ENCODE measurements around the gene TSC22D2.

DNA sequence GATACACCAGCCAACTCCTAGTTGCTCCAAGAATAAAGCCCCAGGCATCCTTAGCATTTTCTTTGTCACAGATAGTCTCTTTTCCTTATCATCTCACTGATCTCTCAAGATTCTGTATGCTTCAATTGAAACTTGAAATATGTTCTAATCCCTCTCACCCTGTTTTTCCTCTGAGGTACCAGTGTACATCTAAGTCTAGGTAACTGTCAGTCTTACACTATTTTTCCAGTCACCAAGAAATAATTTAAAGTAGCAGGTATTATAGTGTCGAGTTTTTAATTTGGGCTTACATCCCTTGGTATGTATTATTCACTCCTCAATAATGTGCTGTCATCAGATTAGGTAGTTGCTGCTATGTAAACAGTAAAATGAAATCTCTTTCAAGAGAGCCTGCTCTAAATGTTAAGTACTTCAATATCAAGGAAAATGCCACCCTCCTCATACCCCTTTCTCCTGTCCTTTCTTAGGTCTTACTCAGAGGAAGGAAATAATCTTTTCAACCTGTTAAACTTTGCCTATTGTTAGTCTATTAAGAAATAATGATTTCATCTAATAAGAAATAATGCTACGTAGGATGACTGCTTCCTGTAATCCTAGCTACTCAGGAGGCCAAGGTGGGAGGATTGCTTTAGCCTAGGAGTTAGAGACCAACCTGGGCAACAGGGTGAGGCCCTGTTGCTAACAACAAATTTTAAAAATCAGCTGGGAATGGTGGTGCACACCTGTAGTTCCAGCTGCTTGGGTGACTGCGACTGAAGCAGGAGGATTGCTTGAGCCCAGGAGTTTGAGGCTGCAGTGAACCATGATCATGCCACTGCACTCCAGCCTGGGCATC, 39.8 kb downstream of the TSC22D2 start:
- TF ChIP-seq, protein P1, sequence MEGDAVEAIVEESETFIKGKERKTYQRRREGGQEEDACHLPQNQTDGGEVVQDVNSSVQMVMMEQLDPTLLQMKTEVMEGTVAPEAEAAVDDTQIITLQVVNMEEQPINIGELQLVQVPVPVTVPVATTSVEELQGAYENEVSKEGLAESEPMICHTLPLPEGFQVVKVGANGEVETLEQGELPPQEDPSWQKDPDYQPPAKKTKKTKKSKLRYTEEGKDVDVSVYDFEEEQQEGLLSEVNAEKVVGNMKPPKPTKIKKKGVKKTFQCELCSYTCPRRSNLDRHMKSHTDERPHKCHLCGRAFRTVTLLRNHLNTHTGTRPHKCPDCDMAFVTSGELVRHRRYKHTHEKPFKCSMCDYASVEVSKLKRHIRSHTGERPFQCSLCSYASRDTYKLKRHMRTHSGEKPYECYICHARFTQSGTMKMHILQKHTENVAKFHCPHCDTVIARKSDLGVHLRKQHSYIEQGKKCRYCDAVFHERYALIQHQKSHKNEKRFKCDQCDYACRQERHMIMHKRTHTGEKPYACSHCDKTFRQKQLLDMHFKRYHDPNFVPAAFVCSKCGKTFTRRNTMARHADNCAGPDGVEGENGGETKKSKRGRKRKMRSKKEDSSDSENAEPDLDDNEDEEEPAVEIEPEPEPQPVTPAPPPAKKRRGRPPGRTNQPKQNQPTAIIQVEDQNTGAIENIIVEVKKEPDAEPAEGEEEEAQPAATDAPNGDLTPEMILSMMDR (IDR thresholded peaks at IDR 0.05) = no peak
- TF ChIP-seq POLR2A (IDR thresholded peaks at IDR 0.05) = no peak
